ENCODE measurements around the gene RSRC2. TPM values are rescaled to one million over a fixed set of nuclear protein-coding genes. Genes with fewer than 3 reads are reported as not detected.

Gene RSRC2
- total RNA-seq, 1 donor from 2014 or later, result 67.9 TPM

- peaks cover 12% of the 10 kb centered on the region for H3K4me1 Mint-ChIP-seq (ENCODE audit: unreplicated experiment)
- H3K27me3 Mint-ChIP-seq (ENCODE audit: unreplicated experiment), result no peaks in the 10 kb centered on the region
- DNase-seq (ENCODE audit: extremely low spot score, unreplicated experiment), result no peak
- H3K4me3 Mint-ChIP-seq (ENCODE audit: unreplicated experiment), result no peak overlapping the region
- no peak overlapping the region for H3K27ac Mint-ChIP-seq (ENCODE audit: unreplicated experiment)
- no peak for TF ChIP-seq CTCF (IDR thresholded peaks at IDR 0.05)
- H3K9me3 Mint-ChIP-seq (ENCODE audit: unreplicated experiment), result no peaks in the 10 kb centered on the region
- peaks cover 9% of the 10 kb centered on the region for H3K36me3 Mint-ChIP-seq (ENCODE audit: unreplicated experiment)
Measured at GRCh38 chr12:122528582-122528981, 1.8 kb upstream of the RSRC2 start.

GRCh38 chr12:122527478-122527944 lies 775 bp upstream of the RSRC2 start:
- no peaks in the 10 kb centered on the region for H3K9me3 Mint-ChIP-seq (ENCODE audit: unreplicated experiment)
- DNase-seq (ENCODE audit: extremely low spot score, unreplicated experiment), result no peak
- no peak overlapping the region for H3K27ac Mint-ChIP-seq (ENCODE audit: unreplicated experiment)
- H3K27me3 Mint-ChIP-seq (ENCODE audit: unreplicated experiment), result no peaks in the 10 kb centered on the region
- peaks cover 21% of the 10 kb centered on the region for H3K4me1 Mint-ChIP-seq (ENCODE audit: unreplicated experiment)
- peaks cover 9% of the 10 kb centered on the region for H3K36me3 Mint-ChIP-seq (ENCODE audit: unreplicated experiment)
- TF ChIP-seq CTCF (IDR thresholded peaks at IDR 0.05), result no peak
- no peak overlapping the region for H3K4me3 Mint-ChIP-seq (ENCODE audit: unreplicated experiment)

- Mint-ChIP-seq H3K36me3 (ENCODE audit: unreplicated experiment) (peaks cover 37% of the 10 kb centered on the region), H3K27ac (ENCODE audit: unreplicated experiment) (peak overlapping the region; percentile 95), H3K4me3 (ENCODE audit: unreplicated experiment) (peak overlapping the region; percentile 95), H3K9me3 (ENCODE audit: unreplicated experiment) (no peaks in the 10 kb centered on the region), H3K27me3 (ENCODE audit: unreplicated experiment) (no peaks in the 10 kb centered on the region), H3K4me1 (ENCODE audit: unreplicated experiment) (peaks cover 46% of the 10 kb centered on the region)
- DNase-seq (ENCODE audit: extremely low spot score, unreplicated experiment), result no peak
- TF ChIP-seq CTCF (IDR thresholded peaks at IDR 0.05), result no peak
Measured at GRCh38 chr12:122523846-122524718, 2.7 kb downstream of the RSRC2 start.

- no peak for DNase-seq (ENCODE audit: extremely low spot score, unreplicated experiment)
- peaks cover 54% of the 10 kb centered on the region for H3K4me1 Mint-ChIP-seq (ENCODE audit: unreplicated experiment)
Measured at GRCh38 chr12:122523280-122523679, 3.5 kb downstream of the RSRC2 start.

More at GRCh38 chr12:122523280-122523679, 3.5 kb downstream of the RSRC2 start:
- H3K9me3 Mint-ChIP-seq (ENCODE audit: unreplicated experiment), result no peaks in the 10 kb centered on the region
- H3K36me3 Mint-ChIP-seq (ENCODE audit: unreplicated experiment), result peaks cover 44% of the 10 kb centered on the region
- no peak for TF ChIP-seq CTCF (IDR thresholded peaks at IDR 0.05)
- peak overlapping the region; percentile 95 for H3K27ac Mint-ChIP-seq (ENCODE audit: unreplicated experiment)
- H3K4me3 Mint-ChIP-seq (ENCODE audit: unreplicated experiment), result peak overlapping the region; percentile 95
- H3K27me3 Mint-ChIP-seq (ENCODE audit: unreplicated experiment), result no peaks in the 10 kb centered on the region

Data from osteocyte (in vitro differentiated cells).